GM12873 (cell line): Measurements from ENCODE around the gene MEGF6.

Experiments
- CTCF ChIP-seq: IDR thresholded peaks from 2 replicates; pipeline ENCODE4 v1.5.1; 2012; ENCODE audit warnings: low read depth, mild to moderate bottlenecking, moderate library complexity, low read length, control low read depth; ENCODE audit not compliant: insufficient read depth; ENCODE audit errors: missing control alignments

Gene MEGF6

DNA sequence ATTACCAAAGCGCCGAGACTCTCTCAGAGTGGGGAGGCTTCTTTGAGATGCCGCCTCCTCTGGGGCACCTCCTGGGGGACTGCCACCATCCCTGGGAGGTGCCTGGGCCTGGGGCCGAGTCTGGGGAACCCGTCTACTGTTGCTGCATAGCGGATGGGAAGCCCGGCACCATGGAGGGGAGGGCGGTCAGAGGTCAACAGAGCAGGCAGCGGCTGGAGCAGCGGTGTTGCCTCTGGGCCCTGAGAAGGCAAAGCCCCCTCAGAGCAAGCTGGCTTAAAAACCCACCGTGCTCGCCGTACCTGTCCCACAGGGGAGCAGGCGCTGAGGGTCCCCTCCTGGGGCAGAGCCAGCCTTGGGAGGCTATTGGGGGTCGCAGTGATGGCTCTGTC, 94.8 kb downstream of the MEGF6 start:
- TF ChIP-seq CTCF: no peak

DNA sequence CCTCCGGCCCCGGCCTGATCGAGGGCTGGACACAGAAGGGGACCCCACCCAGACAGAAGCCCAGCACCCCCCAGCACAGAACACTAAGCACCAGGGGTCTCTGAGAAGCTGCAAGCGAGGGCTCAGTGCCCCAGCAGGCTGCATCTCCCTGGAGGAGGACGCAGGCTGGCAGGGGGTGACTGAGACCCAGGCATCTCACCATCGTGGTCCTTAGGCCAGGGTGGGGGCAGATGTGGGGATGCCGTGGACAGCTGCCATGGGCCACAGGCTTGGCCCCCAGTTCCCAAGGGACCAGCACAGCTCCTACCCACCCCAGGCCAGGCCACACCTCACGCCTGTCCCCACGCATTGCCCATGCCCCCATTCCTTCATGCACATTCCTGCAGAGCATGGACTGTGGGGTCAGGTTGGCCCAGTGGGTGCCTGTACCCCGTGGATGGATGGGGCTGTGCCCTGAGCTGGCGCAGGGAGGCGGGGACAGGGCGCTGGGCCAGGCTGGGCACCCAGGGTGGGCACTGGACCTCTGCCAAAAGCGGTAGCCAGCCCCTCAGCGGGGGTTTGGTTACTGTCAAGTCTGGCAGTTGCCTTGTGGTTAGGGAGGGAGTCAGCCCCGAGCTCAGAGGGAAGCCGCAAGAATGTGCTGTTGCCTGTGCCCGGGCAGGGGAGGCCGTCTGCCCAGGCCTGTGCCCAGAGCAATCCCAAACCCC, 95.4 kb downstream of the MEGF6 start:
- no peak for TF ChIP-seq CTCF

DNA sequence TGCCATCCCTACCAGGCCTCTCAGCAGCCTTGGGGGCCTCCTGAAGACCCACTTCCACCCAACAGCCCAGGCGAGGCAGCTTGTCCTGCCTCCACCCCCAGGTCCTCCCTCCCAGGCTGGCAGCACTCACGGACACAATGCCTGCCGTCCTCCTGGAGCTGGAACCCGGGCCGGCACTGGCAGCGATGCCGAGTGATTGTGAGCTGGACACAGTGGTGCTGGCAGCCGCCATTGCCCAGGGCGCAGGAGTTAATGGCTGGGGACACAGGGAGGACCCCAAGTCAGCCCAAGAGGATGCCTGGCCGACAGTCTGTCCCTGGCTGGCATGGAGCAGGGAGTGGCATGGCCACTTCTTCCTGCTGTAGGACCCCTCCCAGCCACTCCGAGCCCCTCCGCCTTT, 96.0 kb downstream of the MEGF6 start:
- no peak for TF ChIP-seq CTCF

DNA sequence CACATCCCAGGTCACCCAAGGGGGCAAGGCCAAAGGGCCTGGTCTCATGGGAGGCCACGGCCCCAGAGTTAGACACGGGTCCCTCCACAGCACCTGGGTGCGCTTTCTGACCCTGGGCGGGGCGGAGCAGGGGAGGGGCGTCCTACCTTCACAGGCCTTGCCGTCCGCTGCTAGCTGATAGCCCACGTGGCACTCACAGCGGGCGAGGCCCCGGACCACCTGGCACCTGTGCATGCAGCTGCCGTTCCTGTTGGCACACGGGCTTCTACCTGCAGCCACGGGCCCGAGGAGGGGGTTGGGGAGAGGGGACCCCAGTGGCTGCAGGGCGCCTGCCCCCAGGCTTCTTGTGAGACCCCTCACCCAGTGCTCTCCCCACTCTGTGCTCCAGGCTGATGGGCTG, 96.9 kb downstream of the MEGF6 start:
- no peak for TF ChIP-seq CTCF

GRCh38 chr1:3511856-3512255, 99.5 kb downstream of the MEGF6 start:
- no peak for TF ChIP-seq CTCF

DNA sequence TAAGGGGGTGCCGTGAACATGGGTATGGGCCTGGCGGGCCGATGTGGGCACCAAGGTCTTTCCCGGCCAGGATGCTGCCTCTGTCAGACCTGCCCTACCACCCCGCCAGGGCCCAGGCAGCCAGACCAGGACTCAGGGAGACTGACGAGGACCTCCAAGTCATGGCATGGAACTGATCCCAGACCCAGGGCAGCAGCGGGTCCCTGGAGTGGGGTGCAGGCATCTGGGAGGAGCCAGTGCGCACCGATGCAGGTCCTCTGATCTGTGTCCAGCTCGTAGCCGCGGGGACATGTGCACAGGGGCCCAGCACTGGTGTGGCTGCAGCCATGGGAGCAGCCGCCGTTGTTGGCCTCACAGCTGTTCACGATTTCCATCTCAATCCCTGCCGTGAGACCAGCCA, 100.0 kb downstream of the MEGF6 start:
- no peak for TF ChIP-seq CTCF

GRCh38 chr1:3510956-3511250, 100.4 kb downstream of the MEGF6 start:
- no peak for TF ChIP-seq CTCF
